Measurements from ENCODE around the gene NR4A1.

The NR4A1 gene

DNA sequence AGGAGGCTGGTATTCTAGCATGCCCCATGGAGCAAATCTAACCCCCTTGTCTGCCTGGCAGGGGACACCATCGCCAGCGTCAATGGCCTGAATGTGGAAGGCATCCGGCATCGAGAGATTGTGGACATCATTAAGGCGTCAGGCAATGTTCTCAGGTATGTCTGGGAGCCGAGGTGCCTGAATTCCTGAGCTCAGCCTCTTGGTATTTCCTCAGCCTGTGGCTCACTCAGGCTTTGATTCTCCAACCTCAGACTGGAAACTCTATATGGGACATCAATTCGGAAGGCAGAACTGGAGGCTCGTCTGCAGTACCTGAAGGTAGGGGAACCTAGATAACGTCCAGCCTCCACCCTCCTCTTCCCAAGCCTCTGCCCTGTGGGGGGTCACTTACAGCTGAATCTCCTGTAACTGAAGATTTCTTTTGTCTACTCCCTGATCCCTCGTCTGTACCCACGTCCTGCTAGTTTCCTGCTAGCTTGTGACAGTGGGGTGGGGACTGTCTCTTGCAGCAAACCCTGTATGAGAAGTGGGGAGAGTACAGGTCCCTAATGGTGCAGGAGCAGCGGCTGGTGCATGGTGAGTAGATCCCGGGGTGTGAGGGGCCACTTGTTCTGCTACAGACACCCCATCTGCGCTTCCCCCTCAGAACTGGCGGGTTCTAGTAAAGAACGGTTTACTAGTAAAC lies 37.5 kb upstream of the NR4A1 start:
- H3K4me1 ChIP-seq (ENCODE audit: low read length): no peaks in the 10 kb centered on the region
- no peak for DNase-seq
- no peaks in the 10 kb centered on the region for H3F3A ChIP-seq (ENCODE audit: insufficient read depth, low read length)
- H3K79me2 ChIP-seq (ENCODE audit: low read length): no peaks in the 10 kb centered on the region
- H4K20me1 ChIP-seq (ENCODE audit: insufficient read depth, low read length): no peaks in the 10 kb centered on the region
- H3K9ac ChIP-seq (ENCODE audit: low read length): no peak overlapping the region
- peaks cover 78% of the 10 kb centered on the region for H3K27me3 ChIP-seq (replicated peaks; ENCODE audit: insufficient read depth, low read length)
- TF ChIP-seq EZH2 (optimal IDR thresholded peaks at IDR 0.05; ENCODE audit: low read depth, low read length) (no peak), EZH2phosphoT487 (IDR thresholded peaks at IDR 0.05; ENCODE audit: low read length) (no peak)
- TF ChIP-seq, protein P1, sequence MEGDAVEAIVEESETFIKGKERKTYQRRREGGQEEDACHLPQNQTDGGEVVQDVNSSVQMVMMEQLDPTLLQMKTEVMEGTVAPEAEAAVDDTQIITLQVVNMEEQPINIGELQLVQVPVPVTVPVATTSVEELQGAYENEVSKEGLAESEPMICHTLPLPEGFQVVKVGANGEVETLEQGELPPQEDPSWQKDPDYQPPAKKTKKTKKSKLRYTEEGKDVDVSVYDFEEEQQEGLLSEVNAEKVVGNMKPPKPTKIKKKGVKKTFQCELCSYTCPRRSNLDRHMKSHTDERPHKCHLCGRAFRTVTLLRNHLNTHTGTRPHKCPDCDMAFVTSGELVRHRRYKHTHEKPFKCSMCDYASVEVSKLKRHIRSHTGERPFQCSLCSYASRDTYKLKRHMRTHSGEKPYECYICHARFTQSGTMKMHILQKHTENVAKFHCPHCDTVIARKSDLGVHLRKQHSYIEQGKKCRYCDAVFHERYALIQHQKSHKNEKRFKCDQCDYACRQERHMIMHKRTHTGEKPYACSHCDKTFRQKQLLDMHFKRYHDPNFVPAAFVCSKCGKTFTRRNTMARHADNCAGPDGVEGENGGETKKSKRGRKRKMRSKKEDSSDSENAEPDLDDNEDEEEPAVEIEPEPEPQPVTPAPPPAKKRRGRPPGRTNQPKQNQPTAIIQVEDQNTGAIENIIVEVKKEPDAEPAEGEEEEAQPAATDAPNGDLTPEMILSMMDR (IDR thresholded peaks at IDR 0.05; ENCODE audit: low read length): no peak
- no peaks in the 10 kb centered on the region for H3K36me3 ChIP-seq (replicated peaks; ENCODE audit: insufficient read depth, low read length)
- no peak overlapping the region for H2AFZ ChIP-seq (ENCODE audit: low read length)
- H3K9me2 ChIP-seq (replicated peaks; ENCODE audit: insufficient read depth, low read length): no peaks in the 10 kb centered on the region
- no peak overlapping the region for H3K4me2 ChIP-seq (ENCODE audit: low read depth, low read length)
- H3K27ac ChIP-seq (ENCODE audit: low read length): no peak overlapping the region
- no peak overlapping the region for H3K4me3 ChIP-seq (ENCODE audit: low read length)
- no peaks in the 10 kb centered on the region for H3K9me3 ChIP-seq (replicated peaks; ENCODE audit: insufficient read depth, low read length)

DNA sequence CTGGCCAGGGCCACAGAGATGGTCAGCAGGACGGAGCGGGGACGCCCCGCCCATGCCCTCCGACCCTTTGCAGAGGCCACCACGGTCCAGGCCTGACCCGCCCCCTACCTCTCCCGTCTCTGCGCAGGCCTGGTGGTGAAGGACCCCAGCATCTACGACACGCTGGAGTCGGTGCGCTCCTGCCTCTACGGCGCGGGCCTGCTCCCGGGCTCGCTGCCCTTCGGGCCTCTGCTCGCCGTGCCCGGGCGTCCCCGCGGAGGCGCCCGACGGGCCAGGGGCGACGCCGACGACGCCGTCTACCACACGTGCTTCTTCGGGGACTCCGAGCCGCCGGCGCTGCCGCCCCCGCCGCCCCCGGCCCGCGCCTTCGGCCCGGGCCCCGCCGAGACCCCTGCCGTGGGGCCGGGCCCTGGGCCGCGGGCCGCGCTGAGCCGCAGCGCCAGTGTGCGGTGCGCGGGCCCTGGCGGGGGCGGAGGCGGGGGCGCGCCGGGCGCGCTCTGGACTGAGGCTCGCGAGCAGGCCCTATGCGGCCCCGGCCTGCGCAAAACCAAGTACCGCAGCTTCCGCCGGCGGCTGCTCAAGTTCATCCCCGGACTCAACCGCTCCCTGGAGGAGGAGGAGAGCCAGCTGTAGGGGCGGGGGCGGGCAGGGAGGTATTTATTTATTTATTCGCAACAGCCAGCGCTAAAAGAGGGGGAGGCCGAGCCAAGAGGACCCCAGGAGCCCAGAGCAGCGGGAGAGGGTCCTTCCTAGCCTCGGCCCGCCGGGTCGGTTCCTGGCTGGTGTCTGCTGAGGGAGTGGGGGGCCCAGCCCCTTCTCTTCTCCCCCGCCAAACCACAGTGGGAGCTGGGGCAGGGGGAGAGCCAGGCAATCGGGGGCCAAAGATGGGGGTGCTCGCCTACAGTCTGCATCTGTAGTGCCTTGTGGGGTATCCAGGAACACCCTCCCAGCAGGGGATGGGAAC lies 36.4 kb upstream of the NR4A1 start:
- H3K4me1 ChIP-seq (ENCODE audit: low read length): no peaks in the 10 kb centered on the region
- DNase-seq: no peak
- H3K27ac ChIP-seq (ENCODE audit: low read length): no peak overlapping the region
- H3K27me3 ChIP-seq (replicated peaks; ENCODE audit: insufficient read depth, low read length): peaks cover 74% of the 10 kb centered on the region
- no peak overlapping the region for H3K4me3 ChIP-seq (ENCODE audit: low read length)
- TF ChIP-seq EZH2phosphoT487 (IDR thresholded peaks at IDR 0.05; ENCODE audit: low read length) (no peak), EZH2 (optimal IDR thresholded peaks at IDR 0.05; ENCODE audit: low read depth, low read length) (no peak)
- TF ChIP-seq, protein P1 (IDR thresholded peaks at IDR 0.05; ENCODE audit: low read length): no peak
- H3F3A ChIP-seq (ENCODE audit: insufficient read depth, low read length): no peaks in the 10 kb centered on the region
- no peak overlapping the region for H2AFZ ChIP-seq (ENCODE audit: low read length)
- H3K36me3 ChIP-seq (replicated peaks; ENCODE audit: insufficient read depth, low read length): no peaks in the 10 kb centered on the region
- no peak overlapping the region for H3K9ac ChIP-seq (ENCODE audit: low read length)
- H3K4me2 ChIP-seq (ENCODE audit: low read depth, low read length): no peak overlapping the region
- no peaks in the 10 kb centered on the region for H4K20me1 ChIP-seq (ENCODE audit: insufficient read depth, low read length)
- no peaks in the 10 kb centered on the region for H3K79me2 ChIP-seq (ENCODE audit: low read length)
- no peaks in the 10 kb centered on the region for H3K9me3 ChIP-seq (replicated peaks; ENCODE audit: insufficient read depth, low read length)
- H3K9me2 ChIP-seq (replicated peaks; ENCODE audit: insufficient read depth, low read length): no peaks in the 10 kb centered on the region

DNA sequence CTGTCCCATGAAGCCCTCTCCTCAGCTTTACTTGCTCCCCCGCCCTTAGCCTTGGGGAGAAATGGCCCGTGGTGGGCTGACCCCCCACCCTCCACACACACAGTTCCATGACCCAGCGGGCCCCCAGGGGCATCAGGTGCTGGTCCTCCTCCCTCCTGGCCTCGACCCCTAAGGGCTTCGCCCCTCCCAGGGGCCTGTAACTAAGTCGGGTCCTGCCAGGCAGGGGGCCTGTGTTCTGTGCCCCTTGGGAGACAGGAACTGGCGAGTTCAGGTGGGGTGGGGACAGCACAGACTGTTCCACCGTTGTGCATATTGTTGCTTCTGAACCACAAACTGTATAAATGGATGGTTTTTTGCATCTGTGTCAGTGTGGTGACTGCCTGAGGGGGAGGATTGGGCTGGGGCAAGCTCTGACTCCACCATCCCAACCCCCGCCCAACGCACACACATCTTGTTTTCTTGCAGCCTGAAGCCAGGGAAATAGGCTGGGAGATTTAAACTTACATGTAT lies 35.7 kb upstream of the NR4A1 start:
- H3K4me3 ChIP-seq (ENCODE audit: low read length): no peak overlapping the region
- DNase-seq: no peak
- no peaks in the 10 kb centered on the region for H3K36me3 ChIP-seq (replicated peaks; ENCODE audit: insufficient read depth, low read length)
- H3F3A ChIP-seq (ENCODE audit: insufficient read depth, low read length): no peaks in the 10 kb centered on the region
- no peaks in the 10 kb centered on the region for H3K79me2 ChIP-seq (ENCODE audit: low read length)
- no peak overlapping the region for H2AFZ ChIP-seq (ENCODE audit: low read length)
- H4K20me1 ChIP-seq (ENCODE audit: insufficient read depth, low read length): no peaks in the 10 kb centered on the region
- TF ChIP-seq, protein P1 (IDR thresholded peaks at IDR 0.05; ENCODE audit: low read length): no peak
- TF ChIP-seq EZH2 (optimal IDR thresholded peaks at IDR 0.05; ENCODE audit: low read depth, low read length) (no peak), EZH2phosphoT487 (IDR thresholded peaks at IDR 0.05; ENCODE audit: low read length) (no peak)
- no peaks in the 10 kb centered on the region for H3K9me3 ChIP-seq (replicated peaks; ENCODE audit: insufficient read depth, low read length)
- H3K4me1 ChIP-seq (ENCODE audit: low read length): no peaks in the 10 kb centered on the region
- H3K4me2 ChIP-seq (ENCODE audit: low read depth, low read length): no peak overlapping the region
- H3K9ac ChIP-seq (ENCODE audit: low read length): no peak overlapping the region
- H3K9me2 ChIP-seq (replicated peaks; ENCODE audit: insufficient read depth, low read length): no peaks in the 10 kb centered on the region
- peaks cover 74% of the 10 kb centered on the region for H3K27me3 ChIP-seq (replicated peaks; ENCODE audit: insufficient read depth, low read length)
- H3K27ac ChIP-seq (ENCODE audit: low read length): no peak overlapping the region
